ENCODE results near the gene SELP.
"Not testable (repeated sequence)": the region's sequence is repeated elsewhere in the genome, so short reads cannot be mapped to it uniquely, and the experiment has no call there.

Gene SELP

DNA sequence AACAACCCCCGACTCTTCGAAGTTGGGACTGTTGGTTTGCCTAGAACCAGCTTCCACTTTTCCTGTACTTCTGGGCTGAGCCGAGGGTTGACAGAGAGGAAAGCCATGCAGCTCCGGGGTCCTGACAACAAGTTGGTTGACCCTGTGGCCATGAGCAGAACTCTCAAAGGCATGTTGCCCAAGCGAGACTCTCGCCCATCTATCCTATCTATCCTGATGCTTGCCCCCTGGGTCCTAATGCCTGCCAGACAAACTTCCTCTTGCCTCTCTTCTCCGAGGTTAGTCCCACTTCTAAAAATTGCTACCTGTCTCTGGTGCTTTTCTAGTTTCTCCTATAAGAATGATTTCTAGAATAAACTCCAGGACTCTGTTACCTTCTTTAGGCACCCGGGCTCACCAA lies 32.8 kb upstream of the SELP start:
- H3K4me1 ChIP-seq (ENCODE audit: control insufficient read depth, insufficient read depth, low read length); H3K9me3 ChIP-seq (ENCODE audit: control insufficient read depth, insufficient read depth, low read depth, low read length); H3K4me3 ChIP-seq (ENCODE audit: low read depth, low read length); H3K27ac ChIP-seq (ENCODE audit: extremely low read depth, low read depth, low read length); CTCF ChIA-PET; H3K36me3 ChIP-seq (ENCODE audit: control insufficient read depth in 2 of 2, insufficient read depth in 1 of 2, low read length in 2 of 2); POLR2A ChIA-PET: not testable (repeated sequence)

GRCh38 chr1:169661066-169661465 lies 31.1 kb upstream of the SELP start:
- H3K27ac ChIP-seq (ENCODE audit: extremely low read depth, low read depth, low read length); POLR2A ChIA-PET; H3K9me3 ChIP-seq (ENCODE audit: control insufficient read depth, insufficient read depth, low read depth, low read length); CTCF ChIA-PET; H3K4me3 ChIP-seq (ENCODE audit: low read depth, low read length); H3K4me1 ChIP-seq (ENCODE audit: control insufficient read depth, insufficient read depth, low read length); H3K36me3 ChIP-seq (ENCODE audit: control insufficient read depth in 2 of 2, insufficient read depth in 1 of 2, low read length in 2 of 2): not testable (repeated sequence)

DNA sequence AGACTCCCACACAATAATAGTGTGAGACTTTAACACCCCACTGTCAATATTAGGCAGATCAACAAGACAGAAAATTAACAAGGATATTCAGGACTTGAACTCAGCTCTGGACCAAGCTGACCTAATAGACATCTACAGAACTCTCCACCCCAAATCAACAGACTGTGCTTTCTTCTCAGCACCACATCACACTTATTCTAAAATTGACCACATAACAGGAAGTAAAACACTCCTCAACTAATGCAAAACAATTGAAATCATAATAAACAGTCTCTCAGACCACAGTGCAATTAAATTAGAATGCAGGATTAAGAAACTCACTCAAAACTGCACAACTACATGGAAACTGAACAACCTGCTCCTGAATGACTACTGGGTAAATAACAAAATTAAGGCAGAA lies 28.9 kb upstream of the SELP start:
- CTCF ChIA-PET; H3K9me3 ChIP-seq (ENCODE audit: control insufficient read depth, insufficient read depth, low read depth, low read length); H3K4me3 ChIP-seq (ENCODE audit: low read depth, low read length); H3K36me3 ChIP-seq (ENCODE audit: control insufficient read depth in 2 of 2, insufficient read depth in 1 of 2, low read length in 2 of 2); H3K27ac ChIP-seq (ENCODE audit: extremely low read depth, low read depth, low read length); H3K4me1 ChIP-seq (ENCODE audit: control insufficient read depth, insufficient read depth, low read length); POLR2A ChIA-PET: not testable (repeated sequence)

DNA sequence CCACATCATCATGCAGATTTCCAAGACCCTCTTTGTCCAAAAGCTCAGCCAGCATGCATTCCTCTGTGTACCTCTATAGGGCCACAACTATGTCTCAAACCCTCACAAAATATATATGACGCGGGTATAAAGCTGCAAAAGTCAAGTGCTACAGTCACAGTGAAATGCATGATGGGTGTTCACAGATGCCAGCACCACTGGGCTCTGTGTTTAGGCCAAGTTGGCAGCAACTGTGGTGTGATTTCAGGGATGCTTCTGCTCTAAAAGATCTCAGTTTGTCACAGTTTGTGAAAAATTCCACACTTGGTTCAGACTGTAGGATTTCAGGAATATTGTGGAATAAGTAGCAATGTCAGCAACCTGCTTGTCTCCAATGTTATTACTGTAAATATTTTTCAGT lies 23.9 kb upstream of the SELP start:
- H3K4me3 ChIP-seq (ENCODE audit: low read depth, low read length): no peak overlapping the region
- no peaks in the 10 kb centered on the region for H3K4me1 ChIP-seq (ENCODE audit: control insufficient read depth, insufficient read depth, low read length)
- TF ChIP-seq ZNF146 (tag by site-specific recombination; IDR thresholded peaks at IDR 0.05) (no peak), INSM2 (tag by site-specific recombination; IDR thresholded peaks at IDR 0.05) (no peak), ZNF449 (tag by site-specific recombination; IDR thresholded peaks at IDR 0.05) (no peak), ZNF677 (tag by site-specific recombination; IDR thresholded peaks at IDR 0.05) (no peak), ZSCAN4 (tag by site-specific recombination; IDR thresholded peaks at IDR 0.05) (no peak), ZNF239 (tag by site-specific recombination; IDR thresholded peaks at IDR 0.05) (no peak), KLF8 (tag by site-specific recombination; IDR thresholded peaks at IDR 0.05) (no peak), ZBTB49 (tag by site-specific recombination; IDR thresholded peaks at IDR 0.05; ENCODE audit: low read depth) (no peak), ZNF433 (tag by site-specific recombination; IDR thresholded peaks at IDR 0.05; ENCODE audit: low read depth) (no peak), ZNF837 (tag by site-specific recombination; IDR thresholded peaks at IDR 0.05) (no peak), ZSCAN16 (tag by site-specific recombination; IDR thresholded peaks at IDR 0.05) (no peak), ZNF549 (tag by site-specific recombination; IDR thresholded peaks at IDR 0.05) (no peak), ZFHX2 (tag by site-specific recombination; conservative IDR thresholded peaks at IDR 0.05) (no peak), ZNF19 (tag by site-specific recombination; IDR thresholded peaks at IDR 0.05; ENCODE audit: low read depth) (no peak)
- TF ChIP-seq, protein P1, sequence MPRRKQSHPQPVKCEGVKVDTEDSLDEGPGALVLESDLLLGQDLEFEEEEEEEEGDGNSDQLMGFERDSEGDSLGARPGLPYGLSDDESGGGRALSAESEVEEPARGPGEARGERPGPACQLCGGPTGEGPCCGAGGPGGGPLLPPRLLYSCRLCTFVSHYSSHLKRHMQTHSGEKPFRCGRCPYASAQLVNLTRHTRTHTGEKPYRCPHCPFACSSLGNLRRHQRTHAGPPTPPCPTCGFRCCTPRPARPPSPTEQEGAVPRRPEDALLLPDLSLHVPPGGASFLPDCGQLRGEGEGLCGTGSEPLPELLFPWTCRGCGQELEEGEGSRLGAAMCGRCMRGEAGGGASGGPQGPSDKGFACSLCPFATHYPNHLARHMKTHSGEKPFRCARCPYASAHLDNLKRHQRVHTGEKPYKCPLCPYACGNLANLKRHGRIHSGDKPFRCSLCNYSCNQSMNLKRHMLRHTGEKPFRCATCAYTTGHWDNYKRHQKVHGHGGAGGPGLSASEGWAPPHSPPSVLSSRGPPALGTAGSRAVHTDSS (tag by site-specific recombination; IDR thresholded peaks at IDR 0.05): no peak
- TF ChIP-seq, protein P2, sequence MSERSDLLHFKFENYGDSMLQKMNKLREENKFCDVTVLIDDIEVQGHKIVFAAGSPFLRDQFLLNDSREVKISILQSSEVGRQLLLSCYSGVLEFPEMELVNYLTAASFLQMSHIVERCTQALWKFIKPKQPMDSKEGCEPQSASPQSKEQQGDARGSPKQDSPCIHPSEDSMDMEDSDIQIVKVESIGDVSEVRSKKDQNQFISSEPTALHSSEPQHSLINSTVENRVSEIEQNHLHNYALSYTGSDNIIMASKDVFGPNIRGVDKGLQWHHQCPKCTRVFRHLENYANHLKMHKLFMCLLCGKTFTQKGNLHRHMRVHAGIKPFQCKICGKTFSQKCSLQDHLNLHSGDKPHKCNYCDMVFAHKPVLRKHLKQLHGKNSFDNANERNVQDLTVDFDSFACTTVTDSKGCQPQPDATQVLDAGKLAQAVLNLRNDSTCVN (tag by site-specific recombination; optimal IDR thresholded peaks at IDR 0.05): no peak
- TF ChIP-seq, protein P3, sequence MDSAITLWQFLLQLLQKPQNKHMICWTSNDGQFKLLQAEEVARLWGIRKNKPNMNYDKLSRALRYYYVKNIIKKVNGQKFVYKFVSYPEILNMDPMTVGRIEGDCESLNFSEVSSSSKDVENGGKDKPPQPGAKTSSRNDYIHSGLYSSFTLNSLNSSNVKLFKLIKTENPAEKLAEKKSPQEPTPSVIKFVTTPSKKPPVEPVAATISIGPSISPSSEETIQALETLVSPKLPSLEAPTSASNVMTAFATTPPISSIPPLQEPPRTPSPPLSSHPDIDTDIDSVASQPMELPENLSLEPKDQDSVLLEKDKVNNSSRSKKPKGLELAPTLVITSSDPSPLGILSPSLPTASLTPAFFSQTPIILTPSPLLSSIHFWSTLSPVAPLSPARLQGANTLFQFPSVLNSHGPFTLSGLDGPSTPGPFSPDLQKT (IDR thresholded peaks at IDR 0.05; ENCODE audit: borderline replicate concordance, low read depth, low read length): no peak
- ChIA-PET POLR2A (no interaction called here), CTCF (interaction anchor here (0.5 kb wide), 1 partner anchor 141 kb away, joined by 3 read pairs; the partner anchor contains the start of gene METTL18)
- H3K27ac ChIP-seq (ENCODE audit: extremely low read depth, low read depth, low read length): no peak overlapping the region
- no peaks in the 10 kb centered on the region for H3K9me3 ChIP-seq (ENCODE audit: control insufficient read depth, insufficient read depth, low read depth, low read length)
- no peaks in the 10 kb centered on the region for H3K36me3 ChIP-seq (ENCODE audit: control insufficient read depth in 2 of 2, insufficient read depth in 1 of 2, low read length in 2 of 2)

Measured in HEK293 (cell line).